HEK293T (cell line): Measurements from ENCODE around the gene DIS3.

Source experiments
- CTCF ChIA-PET: fragments of 350-600 bp; formaldehyde crosslinking; extraction: SDS; loops from one replicate; lab custom pipeline; 2021; ENCODE audit warnings: antibody characterized with exemption, inconsistent platforms; lab: Yijun Ruan, JAX
- POLR2A ChIA-PET: fragments of 350-600 bp; formaldehyde crosslinking; extraction: SDS; loops from one replicate; lab custom pipeline; 2020; ENCODE audit warnings: antibody characterized with exemption, inconsistent platforms; lab: Yijun Ruan, JAX
- DNase-seq: peaks from one replicate; pipeline ENCODE4 v3.0.0; 2012; ENCODE audit warnings: mixed read lengths; ENCODE audit errors: extremely low spot score
- ARNT ChIP-seq: fragments of 450-650 bp; IDR thresholded peaks from 2 replicates; pipeline ENCODE4 v1.6.1; 2017; ENCODE audit warnings: mild to moderate bottlenecking
- BHLHE40 ChIP-seq: fragments of 450-650 bp; IDR thresholded peaks from 2 replicates; pipeline ENCODE4 v1.6.1; 2016; ENCODE audit warnings: mild to moderate bottlenecking, moderate library complexity, borderline replicate concordance
- CTBP1 ChIP-seq: fragments of 450-650 bp; IDR thresholded peaks from 2 replicates; pipeline ENCODE4 v1.6.1; 2016; ENCODE audit warnings: borderline replicate concordance
- ELF4 ChIP-seq: fragments of 450-650 bp; IDR thresholded peaks from 2 replicates; pipeline ENCODE4 v1.6.1; 2017; ENCODE audit warnings: antibody characterized with exemption
- FOXA1 ChIP-seq: fragments of 450-650 bp; IDR thresholded peaks from 2 replicates; pipeline ENCODE4 v1.6.1; 2016; ENCODE audit warnings: mild to moderate bottlenecking
- FOXK2 ChIP-seq: fragments of 450-650 bp; IDR thresholded peaks from 2 replicates; pipeline ENCODE4 v1.6.1; 2016; ENCODE audit warnings: mild to moderate bottlenecking
- HDGF ChIP-seq: fragments of 450-650 bp; IDR thresholded peaks from 2 replicates; pipeline ENCODE4 v1.6.1; 2017; ENCODE audit warnings: antibody characterized with exemption, borderline replicate concordance
- L3MBTL2 ChIP-seq: fragments of 450-650 bp; conservative IDR thresholded peaks from 2 replicates; pipeline ENCODE4 v1.6.1; 2016; ENCODE audit warnings: mild to moderate bottlenecking
- LEF1 ChIP-seq: fragments of 450-650 bp; IDR thresholded peaks from 2 replicates; pipeline ENCODE4 v1.6.1; 2017; ENCODE audit warnings: mild to moderate bottlenecking, borderline replicate concordance
- NFRKB ChIP-seq: fragments of 450-650 bp; IDR thresholded peaks from 2 replicates; pipeline ENCODE4 v1.6.1; 2016; ENCODE audit warnings: mild to moderate bottlenecking, moderate library complexity
- SP1 ChIP-seq: fragments of 450-650 bp; IDR thresholded peaks from 2 replicates; pipeline ENCODE4 v1.6.1; 2017
- SUZ12 ChIP-seq: fragments of 450-650 bp; IDR thresholded peaks from 2 replicates; pipeline ENCODE4 v1.6.1; 2016; ENCODE audit warnings: mild to moderate bottlenecking
- TARDBP ChIP-seq: fragments of 450-650 bp; IDR thresholded peaks from 2 replicates; pipeline ENCODE4 v1.6.1; 2016
- ZNF384 ChIP-seq: fragments of 450-650 bp; IDR thresholded peaks from 2 replicates; pipeline ENCODE4 v1.6.1; 2016
- TF ChIP-seq, protein P1 (sequence below): fragments of 450-650 bp; IDR thresholded peaks from 2 replicates; pipeline ENCODE4 v1.6.1; 2016

Gene DIS3

DNA sequence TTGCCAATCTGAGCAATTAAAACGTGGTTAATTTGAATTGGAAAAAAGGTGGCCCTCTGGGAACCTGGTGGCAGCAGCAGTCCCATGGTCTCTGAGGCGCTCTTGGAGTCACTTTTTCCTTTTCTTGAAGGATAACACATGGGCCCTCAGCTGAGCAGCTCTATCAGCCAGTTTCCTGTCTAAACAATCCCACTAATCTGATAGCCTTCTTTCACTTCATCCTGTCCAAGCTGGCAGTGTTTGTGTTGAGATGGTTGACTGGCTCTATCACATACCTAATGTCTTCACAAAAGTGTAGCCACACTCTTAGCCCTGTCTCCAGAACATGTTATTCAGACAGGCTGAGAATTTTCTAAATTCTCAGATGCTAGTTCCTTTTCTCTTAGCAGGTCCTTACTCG, 64.9 kb downstream of the DIS3 start:
- CTCF ChIA-PET: no interaction called here
- no peak for DNase-seq
- POLR2A ChIA-PET: no interaction called here
- TF ChIP-seq ELF4 (no peak), NFRKB (no peak), SP1 (no peak), SUZ12 (no peak), BHLHE40 (no peak), ZNF384 (no peak), TARDBP (no peak), FOXA1 (no peak), L3MBTL2 (no peak), LEF1 (no peak), ARNT (no peak), FOXK2 (no peak), CTBP1 (no peak), HDGF (no peak)
- TF ChIP-seq, protein P1, sequence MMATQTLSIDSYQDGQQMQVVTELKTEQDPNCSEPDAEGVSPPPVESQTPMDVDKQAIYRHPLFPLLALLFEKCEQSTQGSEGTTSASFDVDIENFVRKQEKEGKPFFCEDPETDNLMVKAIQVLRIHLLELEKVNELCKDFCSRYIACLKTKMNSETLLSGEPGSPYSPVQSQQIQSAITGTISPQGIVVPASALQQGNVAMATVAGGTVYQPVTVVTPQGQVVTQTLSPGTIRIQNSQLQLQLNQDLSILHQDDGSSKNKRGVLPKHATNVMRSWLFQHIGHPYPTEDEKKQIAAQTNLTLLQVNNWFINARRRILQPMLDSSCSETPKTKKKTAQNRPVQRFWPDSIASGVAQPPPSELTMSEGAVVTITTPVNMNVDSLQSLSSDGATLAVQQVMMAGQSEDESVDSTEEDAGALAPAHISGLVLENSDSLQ: no peak
